ENCODE measurements around the gene APOL2. TPM values are rescaled to one million over a fixed set of nuclear protein-coding genes. Genes with fewer than 3 reads are reported as not detected.
"Not testable (repeated sequence)": the region's sequence is repeated elsewhere in the genome, so short reads cannot be mapped to it uniquely, and the experiment has no call there.

Gene APOL2
- polyA plus RNA-seq, 1 experiment: 27.8 TPM

DNA sequence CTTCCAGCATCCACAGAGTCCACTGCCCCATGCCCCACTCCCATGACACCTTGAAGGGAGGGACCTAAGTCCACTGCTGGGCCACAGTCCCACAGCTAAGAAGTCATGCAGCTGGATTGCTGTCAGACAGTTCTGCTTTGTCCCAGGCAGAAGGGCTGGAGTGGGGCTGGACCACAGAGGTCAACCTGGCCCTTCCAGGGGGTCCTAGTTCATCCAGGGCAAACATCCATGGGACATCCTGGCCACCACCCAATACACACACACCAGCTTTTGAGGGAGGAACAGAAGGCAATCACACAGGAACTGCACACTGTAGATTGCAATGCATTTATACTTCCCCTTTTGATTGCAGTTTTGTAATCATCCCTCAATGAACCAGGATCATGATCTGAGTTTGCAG, 26.4 kb downstream of the APOL2 start:
- TF ChIP-seq, protein P1, sequence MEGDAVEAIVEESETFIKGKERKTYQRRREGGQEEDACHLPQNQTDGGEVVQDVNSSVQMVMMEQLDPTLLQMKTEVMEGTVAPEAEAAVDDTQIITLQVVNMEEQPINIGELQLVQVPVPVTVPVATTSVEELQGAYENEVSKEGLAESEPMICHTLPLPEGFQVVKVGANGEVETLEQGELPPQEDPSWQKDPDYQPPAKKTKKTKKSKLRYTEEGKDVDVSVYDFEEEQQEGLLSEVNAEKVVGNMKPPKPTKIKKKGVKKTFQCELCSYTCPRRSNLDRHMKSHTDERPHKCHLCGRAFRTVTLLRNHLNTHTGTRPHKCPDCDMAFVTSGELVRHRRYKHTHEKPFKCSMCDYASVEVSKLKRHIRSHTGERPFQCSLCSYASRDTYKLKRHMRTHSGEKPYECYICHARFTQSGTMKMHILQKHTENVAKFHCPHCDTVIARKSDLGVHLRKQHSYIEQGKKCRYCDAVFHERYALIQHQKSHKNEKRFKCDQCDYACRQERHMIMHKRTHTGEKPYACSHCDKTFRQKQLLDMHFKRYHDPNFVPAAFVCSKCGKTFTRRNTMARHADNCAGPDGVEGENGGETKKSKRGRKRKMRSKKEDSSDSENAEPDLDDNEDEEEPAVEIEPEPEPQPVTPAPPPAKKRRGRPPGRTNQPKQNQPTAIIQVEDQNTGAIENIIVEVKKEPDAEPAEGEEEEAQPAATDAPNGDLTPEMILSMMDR (IDR thresholded peaks at IDR 0.05; ENCODE audit: insufficient read depth, low read depth, low read length): no peak
- no peak for DNase-seq (ENCODE audit: low read depth)
- H3K27me3 ChIP-seq (ENCODE audit: control insufficient read depth, insufficient read depth, low read length): peaks cover 19% of the 10 kb centered on the region
- CTCF ChIA-PET: no interaction called here
- H3K36me3 ChIP-seq (ENCODE audit: control insufficient read depth, insufficient read depth, low read length): no peaks in the 10 kb centered on the region
- POLR2A ChIA-PET: no interaction called here
- no peak overlapping the region for H3K4me3 ChIP-seq (ENCODE audit: low read depth, low read length)

DNA sequence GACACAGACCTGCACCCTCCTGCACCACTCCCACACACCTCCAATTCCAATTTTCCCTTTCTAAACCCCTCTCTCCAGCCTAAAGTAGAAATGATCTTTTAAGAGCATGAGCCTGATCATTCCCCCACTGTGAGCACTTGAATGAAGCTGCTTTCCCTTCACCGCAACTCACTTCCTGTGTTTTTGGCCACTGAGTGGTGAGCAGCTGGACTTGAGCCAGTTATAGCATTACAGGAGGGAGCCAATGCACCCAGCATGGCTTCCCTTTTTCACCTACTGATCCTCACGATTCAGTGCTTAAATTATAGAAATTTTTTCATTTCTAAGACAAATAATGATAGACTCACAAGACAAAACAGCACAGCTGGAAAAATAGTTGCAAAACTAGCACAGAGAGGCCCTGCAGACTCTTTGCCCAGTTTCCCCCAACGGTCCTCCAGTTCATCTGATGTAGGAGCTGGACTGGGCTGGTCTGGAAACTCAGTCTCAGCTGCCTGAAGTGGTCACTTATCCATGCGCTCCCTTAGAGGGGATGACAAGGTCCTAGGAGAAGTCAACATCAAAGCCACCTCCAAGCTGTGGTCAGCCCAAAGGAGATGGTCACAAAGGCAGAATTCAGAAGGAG, 28.0 kb downstream of the APOL2 start:
- TF ChIP-seq, protein P1 (IDR thresholded peaks at IDR 0.05; ENCODE audit: insufficient read depth, low read depth, low read length): no peak
- H3K4me3 ChIP-seq (ENCODE audit: low read depth, low read length): no peak overlapping the region
- ChIA-PET CTCF (interaction anchor here (0.7 to 1.4 kb wide), 4 partner anchors 12 to 67 kb away, joined by 3 to 4 read pairs (median 4); no protein-coding TSS in a partner anchor), POLR2A (no interaction called here)
- DNase-seq (ENCODE audit: low read depth): no peak
- H3K27me3 ChIP-seq (ENCODE audit: control insufficient read depth, insufficient read depth, low read length): peaks cover 15% of the 10 kb centered on the region
- H3K36me3 ChIP-seq (ENCODE audit: control insufficient read depth, insufficient read depth, low read length): no peaks in the 10 kb centered on the region

DNA sequence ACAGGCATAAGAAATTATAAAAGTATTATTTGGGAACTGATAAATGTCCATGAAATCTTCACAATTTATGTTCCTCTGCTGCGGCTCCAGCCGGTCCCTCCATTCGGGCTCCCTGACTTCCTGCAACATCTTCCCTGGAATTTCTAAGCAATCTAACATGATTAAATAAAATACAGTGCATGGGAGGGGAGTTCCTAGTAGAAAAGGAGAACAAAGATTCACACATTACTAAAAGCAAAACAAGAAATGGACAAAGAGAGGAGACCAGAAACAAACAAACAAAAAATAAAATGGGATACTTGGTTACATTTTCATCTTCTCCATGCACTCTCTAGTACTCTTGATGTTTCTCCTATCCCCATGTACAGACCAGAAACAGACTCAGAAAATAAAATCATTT, 29.1 kb downstream of the APOL2 start:
- H3K4me3 ChIP-seq (ENCODE audit: low read depth, low read length): no peak overlapping the region
- ChIA-PET CTCF (interaction anchor here (1.4 kb wide), 1 partner anchor 28 kb away, joined by 3 read pairs; no protein-coding TSS in a partner anchor), POLR2A (interaction anchor here (0.7 kb wide), 1 partner anchor 418 kb away, joined by 3 read pairs; no protein-coding TSS in a partner anchor)
- peaks cover 12% of the 10 kb centered on the region for H3K27me3 ChIP-seq (ENCODE audit: control insufficient read depth, insufficient read depth, low read length)
- no peaks in the 10 kb centered on the region for H3K36me3 ChIP-seq (ENCODE audit: control insufficient read depth, insufficient read depth, low read length)
- no peak for DNase-seq (ENCODE audit: low read depth)
- TF ChIP-seq, protein P1 (IDR thresholded peaks at IDR 0.05; ENCODE audit: insufficient read depth, low read depth, low read length): no peak

- H3K27me3 ChIP-seq (ENCODE audit: control insufficient read depth, insufficient read depth, low read length); DNase-seq (ENCODE audit: low read depth); H3K4me3 ChIP-seq (ENCODE audit: low read depth, low read length); POLR2A ChIA-PET; H3K36me3 ChIP-seq (ENCODE audit: control insufficient read depth, insufficient read depth, low read length): not testable (repeated sequence)
- CTCF ChIA-PET: interaction anchor here (1.1 kb wide), 1 partner anchor 277 kb away, joined by 4 read pairs; no protein-coding TSS in a partner anchor
Observed at GRCh38 chr22:36209488-36209908, 29.8 kb downstream of the APOL2 start.

GRCh38 chr22:36208914-36209313, 30.4 kb downstream of the APOL2 start:
- ChIA-PET CTCF (interaction anchor here (1.1 kb wide), 1 partner anchor 277 kb away, joined by 4 read pairs; no protein-coding TSS in a partner anchor), POLR2A (no interaction called here)
- Histone ChIP-seq H3K36me3 (ENCODE audit: control insufficient read depth, insufficient read depth, low read length) (no peaks in the 10 kb centered on the region), H3K4me3 (ENCODE audit: low read depth, low read length) (no peak overlapping the region), H3K27me3 (ENCODE audit: control insufficient read depth, insufficient read depth, low read length) (peaks cover 6% of the 10 kb centered on the region)
- DNase-seq (ENCODE audit: low read depth): no peak
- TF ChIP-seq, protein P1 (IDR thresholded peaks at IDR 0.05; ENCODE audit: insufficient read depth, low read depth, low read length): no peak
